ENCODE measurements around the gene VSIG10L2. TPM values are rescaled to one million over a fixed set of nuclear protein-coding genes. Genes with fewer than 3 reads are reported as not detected.

Gene VSIG10L2
- total and polyA plus RNA-seq, 2 experiments from 2014 or later: not detected

- in situ Hi-C loops (cut with MboI): no loop called here
- no peak overlapping the region for H3K9ac ChIP-seq
- H3K9me2 ChIP-seq (ENCODE audit: insufficient read depth): no peaks in the 10 kb centered on the region
- no peak overlapping the region for H2AFZ ChIP-seq
- H4K20me1 ChIP-seq (ENCODE audit: insufficient read depth): no peaks in the 10 kb centered on the region
- no peak for DNase-seq
- no peak overlapping the region for H3K27ac ChIP-seq
- H3K4me1 ChIP-seq (ENCODE audit: insufficient read depth): no peaks in the 10 kb centered on the region
- H3K4me2 ChIP-seq (ENCODE audit: unreplicated experiment): no peak overlapping the region
- H3K36me3 ChIP-seq (ENCODE audit: low read depth): no peaks in the 10 kb centered on the region
- no peaks in the 10 kb centered on the region for H3K9me3 ChIP-seq (ENCODE audit: low read depth)
- no peak overlapping the region for H3K4me3 ChIP-seq
- no peak for TF ChIP-seq EZH2 (IDR thresholded peaks at IDR 0.05; ENCODE audit: insufficient read depth, poor library complexity, severe bottlenecking)
- H3K79me2 ChIP-seq (ENCODE audit: insufficient read depth): no peaks in the 10 kb centered on the region
- 52 to 65% methylated on average over 3 of the region's 3 CpGs for WGBS, 2 experiments (ENCODE audit: low coverage in 1 of 2, low lambda C conversion rate in 2 of 2, missing lambda C conversion rate in 2 of 2)
- H3K27me3 ChIP-seq (replicated peaks; ENCODE audit: insufficient read depth): peaks cover 27% of the 10 kb centered on the region
- no peaks in the 10 kb centered on the region for H3F3A ChIP-seq (ENCODE audit: insufficient read depth)
Observed at GRCh38 chr11:125931116-125931515, 14.7 kb upstream of the VSIG10L2 start.

- Histone ChIP-seq H4K20me1 (ENCODE audit: insufficient read depth) (no peaks in the 10 kb centered on the region), H3K27me3 (replicated peaks; ENCODE audit: insufficient read depth) (peaks cover 27% of the 10 kb centered on the region), H3K9me2 (ENCODE audit: insufficient read depth) (no peaks in the 10 kb centered on the region), H3K4me3 (no peak overlapping the region), H3K36me3 (ENCODE audit: low read depth) (no peaks in the 10 kb centered on the region), H3K4me2 (ENCODE audit: unreplicated experiment) (no peak overlapping the region), H3F3A (ENCODE audit: insufficient read depth) (no peaks in the 10 kb centered on the region), H3K9ac (no peak overlapping the region), H2AFZ (no peak overlapping the region), H3K79me2 (ENCODE audit: insufficient read depth) (no peaks in the 10 kb centered on the region), H3K4me1 (ENCODE audit: insufficient read depth) (no peaks in the 10 kb centered on the region), H3K27ac (no peak overlapping the region), H3K9me3 (ENCODE audit: low read depth) (no peaks in the 10 kb centered on the region)
- WGBS, 2 experiments (ENCODE audit: low coverage in 1 of 2, low lambda C conversion rate in 2 of 2, missing lambda C conversion rate in 2 of 2): 62 to 65% methylated on average over 6 of the region's 6 CpGs
- TF ChIP-seq EZH2 (IDR thresholded peaks at IDR 0.05; ENCODE audit: insufficient read depth, poor library complexity, severe bottlenecking): no peak
- no peak for TF ChIP-seq EZH2phosphoT487 (IDR thresholded peaks at IDR 0.05; ENCODE audit: insufficient read depth, low read depth)
- no peak for DNase-seq
- in situ Hi-C loops (cut with MboI): no loop called here
Observed at GRCh38 chr11:125931668-125932067, 14.2 kb upstream of the VSIG10L2 start.

- Histone ChIP-seq H3K79me2 (ENCODE audit: insufficient read depth) (no peaks in the 10 kb centered on the region), H3K9ac (no peak overlapping the region), H3K9me3 (ENCODE audit: low read depth) (no peaks in the 10 kb centered on the region), H4K20me1 (ENCODE audit: insufficient read depth) (no peaks in the 10 kb centered on the region), H3K9me2 (ENCODE audit: insufficient read depth) (no peaks in the 10 kb centered on the region), H3K36me3 (ENCODE audit: low read depth) (no peaks in the 10 kb centered on the region), H3K27me3 (replicated peaks; ENCODE audit: insufficient read depth) (peaks cover 21% of the 10 kb centered on the region), H3K4me1 (ENCODE audit: insufficient read depth) (no peaks in the 10 kb centered on the region), H3F3A (ENCODE audit: insufficient read depth) (no peaks in the 10 kb centered on the region), H2AFZ (no peak overlapping the region), H3K4me3 (no peak overlapping the region), H3K27ac (no peak overlapping the region), H3K4me2 (ENCODE audit: unreplicated experiment) (no peak overlapping the region)
- TF ChIP-seq EZH2phosphoT487 (IDR thresholded peaks at IDR 0.05; ENCODE audit: insufficient read depth, low read depth): no peak
- no peak for DNase-seq
- in situ Hi-C loops (cut with MboI): no loop called here
- 73 to 75% methylated on average over 9 of the region's 9 CpGs for WGBS, 2 experiments (ENCODE audit: low coverage in 1 of 2, low lambda C conversion rate in 2 of 2, missing lambda C conversion rate in 2 of 2)
Observed at GRCh38 chr11:125932301-125932700, 13.5 kb upstream of the VSIG10L2 start.

GRCh38 chr11:125933030-125933813 lies 12.6 kb upstream of the VSIG10L2 start:
- H3K9me3 ChIP-seq (ENCODE audit: low read depth): no peaks in the 10 kb centered on the region
- no peak overlapping the region for H3K9ac ChIP-seq
- 59 to 61% methylated on average over 12 of the region's 12 CpGs for WGBS, 2 experiments (ENCODE audit: low coverage in 1 of 2, low lambda C conversion rate in 2 of 2, missing lambda C conversion rate in 2 of 2)
- no peaks in the 10 kb centered on the region for H4K20me1 ChIP-seq (ENCODE audit: insufficient read depth)
- H3K4me1 ChIP-seq (ENCODE audit: insufficient read depth): no peaks in the 10 kb centered on the region
- H3K79me2 ChIP-seq (ENCODE audit: insufficient read depth): no peaks in the 10 kb centered on the region
- no peak overlapping the region for H3K4me3 ChIP-seq
- H3K36me3 ChIP-seq (ENCODE audit: low read depth): no peaks in the 10 kb centered on the region
- DNase-seq: no peak
- no peaks in the 10 kb centered on the region for H3K9me2 ChIP-seq (ENCODE audit: insufficient read depth)
- no peak overlapping the region for H3K4me2 ChIP-seq (ENCODE audit: unreplicated experiment)
- H3K27me3 ChIP-seq (replicated peaks; ENCODE audit: insufficient read depth): 0 out of 2 replicates have a peak, but pooled peaks cover 14% of the 10 kb centered on the region
- H3K27ac ChIP-seq: no peak overlapping the region
- H2AFZ ChIP-seq: no peak overlapping the region
- TF ChIP-seq EZH2phosphoT487 (IDR thresholded peaks at IDR 0.05; ENCODE audit: insufficient read depth, low read depth): no peak
- no peak for TF ChIP-seq EZH2 (IDR thresholded peaks at IDR 0.05; ENCODE audit: insufficient read depth, poor library complexity, severe bottlenecking)
- in situ Hi-C loops (cut with MboI): no loop called here
- no peaks in the 10 kb centered on the region for H3F3A ChIP-seq (ENCODE audit: insufficient read depth)

All from GM23248 (cell line).